Astrocyte of the hippocampus (primary cell): ENCODE data around the gene PPP1R12C.
"Not testable (repeated sequence)": the region's sequence is repeated elsewhere in the genome, so short reads cannot be mapped to it uniquely, and the experiment has no call there.

ENCODE experiments used
- DNase-seq: peaks from one replicate; pipeline ENCODE4 v3.0.0; 2011; ENCODE audit warnings: low read depth, low spot score

Gene PPP1R12C

DNA sequence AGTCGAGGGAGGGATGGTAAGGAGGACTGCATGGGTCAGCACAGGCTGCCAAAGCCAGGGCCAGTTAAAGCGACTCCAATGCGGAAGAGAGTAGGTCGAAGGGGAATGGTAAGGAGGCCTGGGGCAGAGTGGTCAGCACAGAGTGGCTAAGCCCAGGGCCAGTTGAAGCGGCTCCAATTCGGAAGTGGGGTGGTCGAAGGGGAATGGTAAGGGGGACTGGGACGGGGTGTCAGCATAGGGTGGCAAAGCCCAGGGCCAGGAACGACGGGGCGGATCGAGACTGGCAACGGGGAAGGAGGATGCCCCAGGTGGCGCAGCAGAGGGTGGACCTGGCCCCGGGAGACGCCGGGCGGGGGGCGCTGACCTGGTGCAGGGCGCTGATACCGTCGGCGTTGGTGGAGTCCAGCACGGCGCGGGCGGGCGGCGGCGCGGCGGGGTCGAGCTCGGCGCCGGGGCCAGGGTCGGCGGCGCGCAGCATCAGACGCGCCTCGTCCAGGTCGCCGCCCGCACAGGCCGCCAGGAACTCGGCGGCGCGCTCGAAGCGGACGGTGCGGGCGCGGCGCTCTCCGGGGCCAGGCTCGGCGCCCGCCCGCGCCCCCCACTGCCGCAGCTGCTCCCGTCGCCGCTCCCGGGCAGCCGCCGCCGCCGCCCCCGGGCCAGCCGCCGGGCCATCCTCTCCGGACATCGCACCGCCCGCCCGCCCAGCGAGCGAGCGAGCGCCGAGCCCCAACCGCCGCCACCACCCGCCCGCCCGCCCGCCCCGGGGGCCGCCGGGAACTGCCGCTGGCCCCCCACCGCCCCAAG is at the start of gene PPP1R12C:
PPP1R12C (minus strand) TSS at position 779 of the 804 bp plus-strand sequence; CDS start at position 685, 94 bp downstream.
- DNase-seq: peak; percentile 55

DNA sequence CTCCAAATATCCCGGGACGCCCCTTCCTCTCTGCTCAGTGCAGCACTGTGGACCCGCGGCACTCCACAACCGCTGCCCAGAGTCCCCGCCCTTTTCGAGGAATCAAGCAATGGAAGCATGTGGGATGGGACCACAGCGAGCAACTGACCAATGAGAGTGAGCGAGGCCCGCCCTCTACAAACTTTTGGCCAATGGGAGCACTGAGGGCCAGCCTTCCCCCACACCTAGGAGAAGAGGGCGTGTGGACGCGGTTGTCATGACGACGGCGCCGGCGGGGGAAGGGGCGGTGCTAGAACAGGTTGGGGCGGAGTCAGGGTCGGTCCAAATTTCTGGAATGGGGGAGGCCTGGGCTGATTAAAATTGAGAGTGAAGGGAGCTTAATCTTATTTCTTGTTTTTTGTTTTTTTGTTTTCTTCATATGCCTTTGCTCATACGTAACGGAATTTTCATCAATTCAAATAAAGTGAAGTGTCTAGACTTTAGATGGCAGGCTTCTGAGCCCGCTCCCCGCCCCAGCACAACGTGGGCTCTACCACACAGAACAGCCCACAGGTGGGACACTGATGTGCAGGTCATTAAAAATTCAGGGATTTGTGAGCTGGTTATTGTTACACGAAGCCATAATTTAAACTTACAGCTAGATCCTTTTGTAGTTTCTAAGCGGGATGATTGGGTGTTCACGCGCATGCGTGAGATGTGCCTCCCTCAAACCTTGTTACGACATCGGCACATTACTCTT is 49.3 kb upstream of the PPP1R12C start, which contains the start of gene DNAAF3:
DNAAF3 (minus strand) TSS at position 84 of the 739 bp plus-strand sequence. CDS start 200 bp downstream, outside the sequence.
- DNase-seq: peak; percentile 99

DNA sequence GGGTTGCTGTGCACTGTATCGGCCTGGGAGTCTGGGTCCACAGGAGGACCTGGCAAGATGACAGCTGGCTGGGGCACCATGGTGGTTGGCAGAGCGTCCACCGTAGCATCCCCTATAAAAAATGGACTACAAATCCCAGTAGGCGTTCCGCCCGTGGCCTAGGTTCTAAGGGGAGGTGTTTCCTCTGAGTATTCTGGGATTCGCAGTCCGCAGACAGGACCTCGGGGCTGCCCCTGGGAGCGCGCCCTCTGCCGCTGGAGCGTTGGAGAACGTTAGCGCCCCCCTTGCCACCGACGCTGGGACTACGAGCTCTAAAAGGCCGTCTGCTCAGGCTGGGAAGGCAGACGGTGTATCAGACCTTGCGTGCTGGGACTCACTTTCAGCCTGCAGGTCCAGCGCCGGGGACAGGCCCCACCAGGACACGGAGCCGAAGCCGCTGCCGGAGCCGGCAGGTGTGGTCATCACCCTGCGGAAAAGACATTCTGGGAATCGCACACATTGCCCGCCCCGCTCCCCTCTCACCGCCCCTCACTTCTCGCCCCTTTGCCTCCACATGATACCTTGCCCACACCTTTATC is 48.6 kb upstream of the PPP1R12C start:
- peak; percentile 82 for DNase-seq

DNA sequence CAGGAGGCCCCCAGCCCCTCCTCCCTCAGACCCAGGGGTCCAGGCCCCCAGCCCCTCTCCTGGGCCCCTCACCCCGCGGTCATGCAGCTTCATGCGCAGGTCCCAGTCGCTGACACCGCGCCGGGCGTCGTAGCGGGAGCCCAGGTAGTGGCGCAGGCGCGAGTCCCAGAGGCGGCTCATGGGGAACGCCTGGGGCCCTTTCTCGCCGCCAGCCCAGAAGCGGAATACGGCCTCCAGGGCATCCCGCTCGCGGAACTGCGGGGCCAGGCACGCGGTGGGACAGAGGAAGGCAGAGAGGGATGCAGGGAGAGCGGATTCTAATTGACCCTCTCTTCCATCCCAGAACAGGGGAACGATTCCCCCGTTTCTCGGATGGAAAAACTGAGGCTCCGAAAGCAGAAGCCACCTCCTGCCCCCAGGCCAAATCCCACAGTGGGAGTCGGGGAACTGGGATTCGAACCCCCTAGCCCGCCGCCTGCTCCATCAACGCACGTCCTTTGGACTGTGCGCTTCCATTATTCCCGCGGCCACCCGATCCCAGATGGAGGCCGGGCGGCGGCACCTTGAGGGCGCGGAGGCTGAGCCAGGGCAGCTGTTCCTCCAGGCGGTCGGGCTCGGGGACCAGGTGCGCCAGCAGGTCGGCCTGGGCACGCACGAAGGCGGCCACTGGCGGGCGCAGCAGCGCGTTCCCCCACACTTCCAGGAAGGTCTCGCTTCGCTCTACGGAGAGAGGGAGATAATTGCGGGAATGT is 44.3 kb upstream of the PPP1R12C start:
- no peak for DNase-seq

DNA sequence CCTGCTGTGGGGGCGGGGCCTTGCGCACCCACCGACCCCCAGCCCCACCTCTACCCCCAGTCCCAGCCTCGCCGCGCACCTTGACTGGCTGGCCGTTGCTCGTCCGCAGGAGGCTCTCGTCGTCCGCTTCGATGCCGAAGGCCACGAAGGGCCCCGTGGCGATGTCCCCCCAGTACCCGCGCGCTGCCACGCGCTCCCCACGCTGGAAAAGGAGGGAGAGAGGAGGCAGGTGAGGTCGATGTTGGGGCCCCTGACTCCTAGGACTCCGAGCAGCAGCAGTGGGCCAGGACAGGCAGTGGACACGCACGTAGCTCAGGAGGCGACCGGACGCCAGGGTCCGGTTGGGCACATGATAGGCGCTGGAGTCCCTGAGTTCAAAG is 43.5 kb upstream of the PPP1R12C start:
- no peak for DNase-seq

DNA sequence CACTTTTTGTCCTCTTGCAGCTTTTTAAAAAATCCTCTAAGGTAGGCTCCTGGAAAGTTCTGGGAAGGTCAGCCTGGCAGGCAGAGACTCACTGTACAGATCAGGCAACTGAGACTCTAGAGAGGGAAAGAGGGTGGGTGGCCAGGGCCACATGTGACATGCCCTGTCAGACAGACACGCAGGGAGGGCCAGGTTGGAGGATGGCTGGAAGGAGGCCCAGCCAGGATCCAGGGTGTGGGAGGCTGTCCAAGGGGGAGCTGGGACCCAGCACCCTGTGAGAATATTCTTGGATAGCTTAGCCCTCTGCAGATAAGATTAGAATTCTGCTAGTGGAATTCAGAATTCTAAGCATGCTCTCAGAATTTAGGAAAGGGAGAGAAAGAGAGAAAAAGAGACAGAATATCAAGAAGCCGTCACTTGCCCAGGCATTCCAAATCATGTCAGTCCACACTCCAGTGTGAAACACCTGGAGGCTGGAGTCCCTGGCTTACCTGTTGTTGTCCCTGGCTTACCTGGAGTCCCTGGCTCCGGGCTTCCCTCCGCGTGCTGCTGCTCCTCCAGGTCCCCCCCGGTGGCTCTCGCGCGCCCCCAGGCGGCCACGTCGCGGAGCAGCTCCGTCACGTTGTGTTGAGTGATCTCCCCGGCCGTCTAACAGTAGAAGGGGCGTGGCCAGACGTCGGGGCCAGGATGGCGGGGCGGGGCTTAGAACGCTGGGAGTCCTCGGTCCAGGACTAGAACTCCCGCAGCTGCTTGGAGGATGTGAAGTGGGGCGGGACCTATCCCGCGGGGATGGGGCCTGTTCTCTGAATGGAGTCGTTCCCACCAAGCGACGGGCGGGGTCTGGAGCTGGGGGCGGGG is 42.9 kb upstream of the PPP1R12C start:
- peak; percentile 91 for DNase-seq

DNA sequence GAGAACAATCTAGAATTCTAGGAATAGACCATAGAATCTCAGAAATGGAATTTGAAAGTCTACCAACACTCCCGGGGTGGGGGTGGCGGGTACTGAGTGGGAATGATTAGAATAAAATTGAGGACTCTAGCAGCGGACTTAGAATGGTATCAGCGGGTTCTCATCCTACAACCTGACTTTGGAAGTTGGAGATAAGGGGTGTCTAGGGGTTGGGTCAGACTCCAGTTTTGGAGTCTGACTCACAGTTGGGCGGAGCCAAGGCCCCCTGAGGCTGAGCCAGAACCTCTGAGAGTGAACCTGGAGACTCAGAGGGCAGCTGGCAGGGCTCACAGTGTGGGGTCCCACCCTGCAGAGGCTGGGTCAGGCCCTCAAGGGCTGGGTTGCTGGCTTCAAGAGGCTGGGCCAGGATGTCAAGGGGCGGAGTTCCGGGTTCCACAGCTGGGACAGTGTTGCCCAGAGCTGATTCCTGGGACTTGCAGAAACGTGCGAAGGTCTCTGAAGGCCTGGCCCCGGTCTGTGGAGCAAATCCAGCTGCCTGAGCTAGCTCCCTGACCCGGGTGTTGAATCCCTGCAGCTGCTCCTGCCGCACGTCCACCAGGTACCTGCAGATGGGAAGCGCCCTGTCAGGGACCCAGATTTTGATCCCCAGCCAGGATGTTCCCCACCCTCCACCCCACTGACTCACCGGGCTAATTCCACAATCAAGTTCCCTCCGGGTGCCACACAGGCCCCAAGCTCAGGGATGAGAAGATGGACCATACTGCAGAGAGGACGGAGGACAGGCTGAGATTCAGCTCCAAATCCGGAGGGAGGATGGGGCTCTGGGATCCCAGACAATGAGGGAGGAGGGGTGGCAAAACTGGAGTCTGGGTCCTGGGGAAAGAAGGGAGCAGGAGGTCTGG is 41.7 kb upstream of the PPP1R12C start:
- DNase-seq: no peak

DNA sequence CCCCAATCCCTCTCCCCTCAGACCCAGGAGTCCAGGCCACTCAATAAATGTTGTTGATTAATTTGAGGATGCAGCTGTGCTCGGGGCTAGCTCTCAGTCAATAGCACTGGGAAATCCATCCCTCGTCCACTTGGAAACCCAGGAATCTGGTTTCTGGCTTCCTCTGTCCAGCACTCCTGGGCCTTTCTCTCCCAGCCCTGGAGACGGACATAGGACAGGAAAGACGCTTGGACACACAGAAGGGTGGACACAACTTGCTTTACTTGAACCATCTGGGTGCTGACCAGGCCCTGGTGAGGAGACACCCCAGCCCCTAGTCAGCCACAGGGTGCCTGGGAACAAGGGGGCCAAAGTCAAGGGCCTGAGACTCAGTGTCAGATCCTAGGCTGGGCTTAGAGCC is 41.0 kb upstream of the PPP1R12C start:
- DNase-seq: no peak

DNA sequence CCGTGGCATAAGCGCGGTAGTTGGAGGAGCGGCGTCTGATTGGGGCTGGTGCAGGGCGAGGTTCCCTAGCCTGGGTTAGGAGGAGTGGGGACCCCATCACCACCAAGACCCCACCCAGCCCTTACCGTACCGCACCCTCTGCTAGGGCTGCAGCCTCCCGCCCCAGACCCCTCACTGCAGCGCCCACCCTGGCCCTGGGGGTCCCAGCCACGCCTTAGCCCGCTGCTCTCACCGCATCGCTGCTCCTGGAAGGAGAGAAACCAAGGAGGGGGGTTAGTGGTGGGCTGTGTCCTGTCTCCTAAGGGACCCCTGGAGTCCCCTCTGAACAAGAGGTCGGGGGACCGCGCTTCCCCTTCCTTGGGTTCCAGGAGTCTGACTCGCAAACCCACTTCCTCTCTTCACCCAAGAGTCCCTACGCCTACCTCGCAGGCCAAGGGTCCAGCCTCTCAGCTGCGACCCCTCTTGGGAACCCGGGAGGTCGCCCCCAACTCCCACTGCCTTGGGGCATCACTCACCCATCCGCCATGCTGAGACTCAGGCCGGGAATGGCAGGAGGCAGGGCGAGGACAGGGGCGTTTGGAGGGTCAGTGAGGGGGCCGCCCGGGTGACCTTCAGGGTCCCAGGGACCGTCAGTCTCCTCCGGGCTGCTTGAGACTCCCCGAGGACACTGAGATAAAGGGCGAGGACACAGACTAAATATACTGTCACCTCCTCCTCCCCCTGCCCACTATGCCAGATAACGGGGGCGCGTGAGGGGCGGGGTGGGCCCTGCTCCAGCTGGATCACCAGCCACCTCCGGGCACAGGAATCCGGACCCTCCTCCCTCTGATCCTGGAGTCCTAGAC is 39.8 kb upstream of the PPP1R12C start, which contains the start of gene TNNI3:
TNNI3 (minus strand) TSS at position 669 of the 845 bp plus-strand sequence; CDS start at position 526, 143 bp downstream.
- DNase-seq: no peak

DNA sequence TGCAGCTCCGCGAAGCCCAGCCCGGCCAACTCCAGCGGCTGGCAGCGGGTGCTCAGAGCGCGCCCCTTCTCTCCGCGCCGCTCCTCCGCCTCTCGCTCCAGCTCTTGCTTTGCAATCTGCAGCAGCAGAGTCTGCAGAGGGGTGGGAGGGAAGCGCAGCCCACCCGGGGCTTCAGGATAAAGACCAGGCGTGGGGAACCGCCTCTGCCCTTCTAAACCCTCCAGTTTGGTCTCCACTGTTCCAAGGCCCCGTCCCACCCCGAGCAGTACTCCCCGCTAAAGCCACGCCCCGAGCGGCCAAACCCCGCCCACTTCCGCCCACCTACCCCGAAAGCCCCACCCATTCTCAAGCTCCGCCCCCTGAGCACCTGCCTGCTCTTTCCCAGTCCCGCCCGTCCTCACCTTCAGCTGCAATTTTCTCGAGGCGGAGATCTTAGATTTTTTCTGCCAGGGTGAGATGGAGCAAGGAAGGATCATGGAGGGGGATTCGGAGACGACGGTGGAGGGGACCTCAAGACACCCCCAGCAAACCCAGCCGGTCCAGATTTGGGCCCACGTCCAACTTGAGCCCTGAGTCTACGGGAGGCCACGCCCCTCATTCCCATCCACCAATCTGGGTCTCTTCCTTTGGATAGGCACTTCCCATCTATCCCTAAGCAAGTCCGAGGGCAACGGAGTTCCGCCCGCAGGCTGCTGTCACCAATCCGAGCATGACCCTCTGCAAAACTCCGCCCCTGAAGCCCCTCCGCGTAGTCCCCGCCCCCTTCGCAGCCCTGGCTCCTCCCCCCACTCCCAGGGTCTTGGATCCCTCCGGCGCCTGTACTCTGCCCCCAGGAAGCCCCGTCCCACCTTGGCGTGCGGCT is 39.0 kb upstream of the PPP1R12C start:
- peak; percentile 22 for DNase-seq

DNA sequence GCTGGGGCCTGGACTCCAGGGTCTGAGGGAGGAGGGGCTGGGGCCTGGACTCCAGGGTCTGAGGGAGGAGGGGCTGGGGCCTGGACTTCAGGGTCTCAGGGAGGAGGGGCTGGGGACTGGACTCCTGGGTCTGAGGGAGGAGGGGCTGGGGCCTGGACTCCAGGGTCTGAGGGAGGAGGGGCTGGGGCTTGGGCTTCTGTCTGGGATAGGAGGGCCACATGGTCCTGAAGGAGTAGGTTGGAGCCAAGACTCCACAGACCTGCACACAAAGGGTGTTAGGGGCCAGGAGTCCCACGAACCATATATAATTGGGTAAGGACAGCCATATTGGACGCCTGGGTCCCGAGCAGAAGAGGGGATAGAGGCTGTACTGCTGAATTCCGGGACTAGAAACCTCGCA is 38.3 kb upstream of the PPP1R12C start:
- not testable (repeated sequence) for DNase-seq

DNA sequence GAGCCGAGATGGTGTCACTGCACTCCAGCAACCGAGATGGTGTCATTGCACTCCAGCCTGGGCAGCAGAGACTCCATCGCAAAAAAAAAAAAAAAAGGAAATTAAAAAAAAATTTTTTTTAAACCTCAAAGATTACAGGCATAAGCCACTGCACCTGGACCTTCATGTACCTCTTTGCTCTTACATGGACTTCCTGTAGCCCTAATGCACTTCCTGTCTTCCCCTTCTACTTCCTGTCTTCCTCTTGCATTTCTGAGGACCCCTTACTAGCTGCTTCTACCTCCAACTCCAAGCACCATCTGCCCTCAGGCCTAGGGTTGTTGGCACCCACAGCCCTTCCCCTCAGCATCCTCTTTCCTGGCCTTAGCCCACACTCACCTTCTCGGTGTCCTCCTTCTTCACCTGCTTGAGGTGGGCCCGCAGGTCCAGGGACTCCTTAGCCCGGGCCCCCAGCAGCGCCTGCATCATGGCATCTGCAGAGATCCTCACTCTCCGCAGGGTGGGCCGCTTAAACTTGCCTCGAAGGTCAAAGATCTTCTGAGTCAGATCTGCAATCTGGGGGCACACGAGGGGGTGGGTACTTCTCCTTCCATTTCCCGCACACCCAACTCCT is 36.3 kb upstream of the PPP1R12C start:
- no peak for DNase-seq

DNA sequence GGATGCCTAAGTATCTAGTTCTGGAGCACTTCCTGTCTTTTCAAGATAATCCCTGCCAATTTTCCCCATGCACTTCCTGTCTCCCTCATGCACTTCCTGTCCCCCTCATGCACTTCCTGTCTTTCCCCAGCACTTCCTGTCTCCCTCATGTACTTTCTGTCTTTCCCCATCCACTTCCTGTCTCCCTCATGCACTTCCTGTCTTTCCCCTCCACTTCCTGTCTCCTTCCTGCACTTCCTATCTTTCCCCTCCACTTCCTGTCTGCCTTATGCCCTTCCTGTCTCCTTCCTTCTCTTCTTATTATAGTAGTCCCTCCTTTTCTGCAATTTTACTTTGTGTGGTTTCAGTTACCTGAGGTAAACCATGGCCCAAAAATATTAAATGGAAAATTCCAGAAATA is 34.6 kb upstream of the PPP1R12C start:
- DNase-seq: no peak

DNA sequence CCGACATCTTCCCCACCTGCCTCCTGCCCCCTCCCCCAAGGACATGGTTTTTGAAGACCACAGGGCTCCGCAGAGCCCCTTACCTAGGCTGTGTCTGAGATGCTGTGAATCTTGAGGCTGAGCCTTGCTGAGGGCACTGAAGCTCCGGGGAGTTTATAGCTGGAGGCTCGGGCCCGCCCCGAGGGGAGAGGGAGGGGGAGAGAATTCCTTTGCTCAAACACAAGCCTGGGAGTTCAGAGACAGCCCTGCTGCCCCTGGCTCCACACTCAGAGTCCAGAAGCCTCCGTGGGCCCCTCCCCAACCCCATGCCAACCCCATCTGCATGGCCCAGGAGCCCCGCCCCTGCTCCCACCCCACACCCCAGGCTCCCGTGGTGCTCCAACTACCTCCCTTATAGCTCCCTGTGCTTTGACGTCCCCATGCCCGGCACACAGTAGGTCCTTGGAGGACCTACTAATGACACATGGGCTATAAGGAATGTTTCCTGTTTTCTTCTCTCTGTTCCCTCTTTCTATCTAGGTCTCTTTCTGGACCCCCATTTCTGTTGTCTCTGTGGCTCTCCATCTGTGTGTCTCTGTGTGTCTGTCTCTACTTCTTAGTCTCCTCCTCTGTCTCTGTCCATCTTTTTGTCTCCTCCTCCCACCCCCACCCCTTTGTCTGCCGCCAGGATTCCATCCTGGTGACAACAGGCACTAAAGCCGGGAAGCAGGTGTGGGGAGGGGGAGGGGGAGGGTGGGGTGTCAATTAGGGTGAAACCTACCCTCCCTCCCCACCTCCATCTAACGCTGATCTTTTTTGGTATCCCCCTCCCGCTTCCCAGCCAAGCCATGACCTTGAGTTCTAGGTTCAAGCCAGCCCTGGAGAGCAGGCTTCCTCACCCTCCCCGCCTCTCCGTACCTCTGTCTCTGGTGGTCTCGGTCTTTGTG is 31.9 kb upstream of the PPP1R12C start, which contains the start of gene TNNT1:
TNNT1 (minus strand) TSS at position 129 of the 926 bp plus-strand sequence. CDS start 2,049 bp downstream, outside the sequence.
- peak; percentile 25 for DNase-seq

DNA sequence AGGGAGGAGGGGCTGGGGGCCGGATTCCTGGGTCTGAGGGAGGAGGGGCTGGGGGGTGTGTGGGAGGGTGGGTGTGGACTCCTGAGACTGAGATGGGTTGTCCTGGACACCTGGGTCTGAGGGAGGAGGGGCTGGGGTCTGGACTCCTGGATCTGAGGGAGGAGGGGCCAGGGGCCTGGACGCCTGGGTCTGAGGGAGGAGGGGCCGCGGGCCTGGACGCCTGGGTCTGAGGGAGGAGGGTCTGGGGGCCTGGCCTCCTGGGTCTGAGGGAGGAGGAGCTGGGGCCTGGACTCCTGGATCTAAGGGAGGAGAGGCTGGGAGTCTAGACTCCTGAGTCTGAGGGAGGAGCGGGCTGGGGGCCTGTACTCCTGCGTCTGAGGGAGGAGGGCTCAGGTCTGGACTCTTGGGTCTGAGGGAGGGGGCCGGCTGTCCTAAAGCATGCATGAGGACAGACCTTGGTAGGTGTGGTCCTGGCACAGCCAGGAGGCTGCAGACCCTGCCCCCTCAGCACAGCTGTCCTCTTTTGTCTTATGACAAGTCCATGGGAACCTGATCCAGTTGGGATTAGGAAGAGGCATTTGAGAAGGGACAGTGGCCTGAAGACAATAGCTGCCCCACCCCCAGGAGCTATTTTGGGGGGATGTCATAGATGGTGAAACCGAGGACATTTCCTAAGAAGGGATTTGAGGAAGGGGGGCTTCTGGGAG is 30.3 kb upstream of the PPP1R12C start:
- DNase-seq: no peak
